Vagina (tissue), 2 donors: Measurements from ENCODE around the gene AP2B1.

Experiments used
- CTCF ChIP-seq, 3 experiments: fragments of 450-650 bp in 2 of 3; fragments of 200-600 bp in 1 of 3; sonication (generic) in 1 of 3; IDR thresholded peaks; one replicate each; pipeline ENCODE4 v1.5.1; 2017 to 2019; ENCODE audit warnings: antibody characterized with exemption in 3 of 3, mild to moderate bottlenecking in 2 of 3, moderate library complexity in 2 of 3
- POLR2A ChIP-seq, 2 donors: fragments of 450-650 bp; IDR thresholded peaks; one replicate each; pipeline ENCODE4 v1.6.1; 2017; ENCODE audit warnings: antibody characterized with exemption in 2 of 2, mild to moderate bottlenecking in 2 of 2, moderate library complexity in 2 of 2

GRCh38 chr17:35554668-35555067 lies 32.5 kb upstream of the AP2B1 start:
- TF ChIP-seq CTCF (IDR thresholded peaks at IDR 0.05): no peak
- no peak for TF ChIP-seq POLR2A (IDR thresholded peaks at IDR 0.05)
